IPS-11a (cell line): ENCODE data around the gene GLIS1.

ENCODE experiments used
- H3K4me3 ChIP-seq: one replicate; pipeline ENCODE4 v1.5.1; 2013; ENCODE audit warnings: low read depth, low read length, control low read depth

GLIS1 gene

DNA sequence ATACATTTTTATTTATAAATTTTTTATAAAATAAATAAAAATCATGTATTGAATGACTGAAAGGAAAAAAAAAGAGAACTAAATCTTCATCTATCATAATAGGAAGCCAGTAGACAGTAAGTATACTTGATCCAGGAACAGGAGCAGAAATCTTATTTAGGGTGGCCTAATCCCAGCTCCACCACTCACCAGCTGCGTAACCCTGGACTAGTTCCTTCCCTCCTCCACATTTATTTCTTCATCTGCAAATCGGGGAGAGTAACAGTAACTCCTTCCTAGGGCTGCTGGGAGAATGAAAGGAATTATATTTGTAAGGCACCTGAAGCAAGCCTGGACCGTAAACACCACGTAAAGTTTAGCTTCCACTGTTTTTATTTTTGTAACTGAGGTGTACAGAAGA lies 17.9 kb downstream of the GLIS1 start:
- no peak overlapping the region for H3K4me3 ChIP-seq

DNA sequence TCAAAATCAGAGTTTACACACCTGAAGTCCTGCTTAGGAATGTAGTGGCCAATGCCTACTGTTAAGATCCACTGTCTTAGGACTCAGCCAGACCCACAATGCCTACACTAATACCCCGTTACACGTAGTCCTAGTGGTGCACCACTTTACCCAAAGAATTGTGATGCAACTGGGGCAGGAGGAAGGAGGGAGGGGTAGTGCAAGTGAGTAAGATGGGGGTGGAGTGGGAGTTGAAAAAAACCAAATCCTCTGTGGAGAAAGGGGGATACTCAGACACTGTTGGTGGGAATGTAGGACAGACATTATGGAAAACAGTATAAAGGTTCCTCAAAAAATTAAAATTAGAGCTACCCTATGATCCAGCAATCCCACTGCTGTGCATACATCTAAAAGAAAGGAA lies 19.5 kb downstream of the GLIS1 start:
- no peak overlapping the region for H3K4me3 ChIP-seq

DNA sequence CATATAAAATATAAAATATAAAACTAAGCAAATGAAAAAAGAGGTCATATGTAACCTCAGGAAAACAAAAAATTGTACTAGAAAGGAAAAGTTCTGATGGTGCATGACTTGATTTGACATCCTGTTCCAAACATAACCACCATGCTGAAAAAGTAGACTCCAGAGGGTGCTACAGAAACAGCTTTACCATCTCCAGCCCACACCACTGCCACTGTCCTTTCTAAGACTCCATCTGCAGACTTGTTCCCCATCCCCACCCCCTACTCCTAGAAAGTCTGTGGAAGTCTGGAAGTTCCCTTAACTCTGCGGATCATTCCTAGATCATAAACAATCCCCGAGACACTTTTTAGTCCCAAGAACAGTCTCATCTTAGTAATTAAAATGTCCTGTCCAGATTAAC lies 20.5 kb downstream of the GLIS1 start:
- H3K4me3 ChIP-seq, result no peak overlapping the region

DNA sequence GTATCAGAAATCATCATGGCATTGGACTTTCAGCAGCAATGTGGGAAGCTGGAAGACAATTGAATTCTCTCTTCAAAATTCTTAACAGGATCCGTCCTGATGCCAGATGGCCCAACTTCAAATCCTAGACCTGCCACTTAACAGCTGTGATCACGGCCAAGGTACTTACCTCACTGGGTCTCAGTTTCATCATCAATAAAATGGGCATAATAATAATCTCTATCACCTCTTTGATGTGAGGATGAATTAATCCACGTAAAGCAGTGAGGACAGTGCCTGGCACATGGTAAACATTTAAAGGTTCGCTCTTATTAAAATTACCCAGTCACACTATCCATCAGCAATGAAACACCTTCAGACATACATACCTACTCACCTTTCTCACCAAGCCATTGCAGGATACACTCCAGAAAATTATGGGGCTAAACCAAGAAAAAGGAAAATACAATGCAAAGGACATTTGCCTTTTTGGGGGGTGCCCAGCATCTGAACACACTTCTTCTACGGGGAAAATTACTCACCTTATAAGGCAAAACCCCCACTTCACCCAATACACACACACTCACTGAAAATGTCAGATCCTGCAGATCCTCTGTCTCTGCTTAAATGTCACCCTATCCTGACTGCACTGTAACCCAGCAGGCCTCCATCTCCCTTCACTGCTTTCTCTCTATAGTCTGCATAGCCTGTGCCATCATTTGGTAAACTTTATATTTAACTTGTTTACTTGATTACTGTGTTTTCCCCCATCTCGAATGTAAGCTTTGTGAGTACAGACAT lies 21.7 kb downstream of the GLIS1 start:
- H3K4me3 ChIP-seq, result no peak overlapping the region

DNA sequence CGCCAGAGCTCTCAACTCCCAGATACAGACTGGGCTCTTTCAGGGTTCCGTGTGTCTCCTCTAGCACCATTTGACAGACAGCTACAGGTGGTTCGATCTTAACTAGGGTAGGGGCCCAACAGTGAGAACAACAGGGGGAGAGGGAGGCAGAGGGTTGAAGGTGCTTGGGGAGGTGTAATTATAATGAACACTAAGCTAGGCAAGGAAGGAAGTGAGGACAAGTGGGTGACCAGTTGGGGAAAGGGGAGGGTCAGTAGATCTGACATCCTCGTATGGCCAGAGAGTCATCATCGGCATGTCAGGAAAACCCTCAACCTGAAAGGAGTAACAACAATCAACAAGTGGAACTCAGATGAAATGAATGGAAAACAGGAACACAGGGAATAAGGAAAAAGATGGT lies 22.8 kb downstream of the GLIS1 start:
- H3K4me3 ChIP-seq, result no peak overlapping the region

DNA sequence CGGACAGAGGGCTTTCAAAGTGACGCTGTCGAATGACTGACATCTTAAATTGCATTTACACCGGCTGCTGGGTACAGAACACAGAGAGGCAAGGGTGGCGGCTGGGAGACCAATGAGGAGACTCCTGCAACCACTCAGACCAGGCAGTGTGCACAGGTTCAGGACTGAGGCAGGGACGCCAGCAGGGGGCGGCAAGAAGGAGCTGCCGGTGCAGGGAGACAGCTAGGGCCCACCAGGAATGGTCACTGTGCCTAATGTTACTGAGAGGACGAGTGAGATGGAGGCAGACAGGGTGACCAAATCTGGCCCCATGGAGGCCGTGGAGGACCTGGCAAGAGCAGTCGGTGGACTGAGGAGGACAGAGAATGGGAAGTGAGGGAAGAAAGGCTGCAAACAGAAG lies 23.5 kb downstream of the GLIS1 start:
- no peak overlapping the region for H3K4me3 ChIP-seq

DNA sequence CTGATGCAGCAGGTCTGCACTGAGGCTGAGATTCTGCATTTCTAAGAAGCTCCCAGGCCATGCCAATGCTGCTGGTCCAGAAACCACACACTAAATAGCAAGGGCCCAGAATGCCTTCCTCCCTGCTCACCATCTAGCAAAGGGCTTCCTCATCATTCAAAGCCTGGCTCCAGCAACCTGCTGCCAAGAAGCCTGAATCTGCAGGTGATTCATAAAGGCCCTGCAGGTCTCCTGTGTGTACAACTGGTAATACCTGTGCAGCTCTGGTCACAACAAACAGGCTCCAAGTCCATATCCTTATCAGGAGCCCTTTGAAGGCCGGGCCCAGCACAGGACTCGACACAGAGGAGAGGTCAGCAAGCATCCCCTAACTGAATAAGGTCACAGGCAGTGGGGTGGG lies 26.7 kb downstream of the GLIS1 start:
- no peak overlapping the region for H3K4me3 ChIP-seq

DNA sequence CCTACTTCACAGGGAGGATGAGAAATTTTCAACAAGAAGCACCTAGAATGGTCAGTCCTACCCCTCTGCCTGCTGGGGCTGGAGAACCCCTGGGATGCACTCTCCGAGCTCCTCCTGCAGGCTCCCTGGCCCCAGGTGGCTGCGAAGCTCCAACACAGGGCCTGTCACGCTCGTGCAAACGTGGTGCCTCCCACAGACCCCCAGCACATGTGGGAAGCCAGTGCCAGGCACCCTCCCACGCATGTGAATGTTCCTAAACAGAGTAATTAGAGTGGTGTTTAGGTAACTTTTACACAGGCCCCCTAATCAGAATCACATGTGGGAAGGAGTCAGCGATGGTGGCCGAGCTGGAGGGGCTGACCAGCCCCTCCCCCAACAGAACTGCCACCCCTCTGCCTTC lies 28.4 kb downstream of the GLIS1 start:
- no peak overlapping the region for H3K4me3 ChIP-seq

DNA sequence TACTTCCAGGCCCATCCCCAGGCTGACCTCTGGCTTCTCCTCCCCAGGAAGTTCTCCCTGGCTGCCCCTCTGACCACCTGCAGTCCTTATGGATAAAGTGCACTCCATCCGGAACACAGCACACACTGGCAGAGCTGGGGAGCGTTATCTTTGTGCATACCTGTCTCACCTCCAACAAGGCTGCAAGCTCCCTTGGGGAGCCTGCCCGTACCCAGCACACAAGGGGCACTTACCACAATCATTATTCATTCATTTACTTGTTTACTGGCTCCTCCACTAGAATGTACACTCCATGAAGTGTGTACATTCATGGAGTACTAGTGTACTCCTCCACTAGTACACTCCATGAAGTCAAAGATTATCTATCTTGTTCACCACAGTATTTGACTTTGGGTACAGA lies 30.3 kb downstream of the GLIS1 start:
- H3K4me3 ChIP-seq, result no peak overlapping the region

DNA sequence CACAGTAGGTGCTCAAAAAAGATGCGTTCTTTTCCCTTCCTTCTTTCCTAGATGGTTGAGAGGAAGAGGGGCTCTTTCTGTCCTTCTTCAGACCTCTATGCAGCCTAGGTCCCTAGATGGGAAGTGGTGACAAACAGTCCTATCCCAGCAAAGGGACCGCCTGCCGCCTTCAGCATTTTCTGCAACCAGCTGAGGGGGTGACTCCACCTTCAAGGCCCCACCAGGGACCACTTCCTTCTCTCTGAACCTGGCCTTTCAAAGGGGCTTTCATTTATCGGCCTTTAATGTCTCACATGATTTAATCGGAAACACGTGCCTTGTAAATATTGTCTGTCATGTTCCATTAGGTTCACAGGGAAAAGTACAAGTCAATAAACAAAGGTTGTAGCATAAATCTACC lies 32.6 kb downstream of the GLIS1 start:
- no peak overlapping the region for H3K4me3 ChIP-seq

DNA sequence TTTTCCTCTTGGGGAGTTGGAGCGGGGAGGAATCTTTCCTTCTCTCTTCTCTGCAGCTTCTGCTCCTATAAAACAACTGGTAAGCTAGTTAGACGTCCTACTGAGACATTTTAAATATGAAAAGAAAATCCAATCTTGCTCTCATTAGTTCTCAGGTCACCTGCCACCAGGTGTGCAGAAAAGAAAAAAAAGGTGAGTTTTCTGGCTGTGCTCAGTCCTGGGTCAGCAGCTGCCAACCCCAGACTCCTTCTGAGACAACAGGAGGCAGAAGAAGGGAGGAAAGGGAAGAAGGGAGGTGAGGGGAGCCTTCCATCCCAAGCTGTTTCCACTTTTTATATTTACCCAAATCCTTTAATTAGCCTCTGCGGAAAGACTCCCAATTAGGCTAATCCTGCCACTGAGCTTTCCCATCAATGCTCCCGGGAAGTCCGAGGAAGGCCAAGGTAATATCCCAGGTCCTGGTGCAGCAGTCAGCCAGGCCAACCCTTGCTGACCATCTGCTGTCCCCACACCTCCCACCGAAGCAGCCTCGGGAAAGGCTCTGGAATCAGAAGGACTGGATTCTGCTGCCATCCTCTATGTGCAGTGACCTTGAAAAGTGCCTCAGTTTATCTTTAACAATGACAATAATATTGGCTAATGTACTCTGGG lies 33.4 kb downstream of the GLIS1 start:
- H3K4me3 ChIP-seq, result no peak overlapping the region

DNA sequence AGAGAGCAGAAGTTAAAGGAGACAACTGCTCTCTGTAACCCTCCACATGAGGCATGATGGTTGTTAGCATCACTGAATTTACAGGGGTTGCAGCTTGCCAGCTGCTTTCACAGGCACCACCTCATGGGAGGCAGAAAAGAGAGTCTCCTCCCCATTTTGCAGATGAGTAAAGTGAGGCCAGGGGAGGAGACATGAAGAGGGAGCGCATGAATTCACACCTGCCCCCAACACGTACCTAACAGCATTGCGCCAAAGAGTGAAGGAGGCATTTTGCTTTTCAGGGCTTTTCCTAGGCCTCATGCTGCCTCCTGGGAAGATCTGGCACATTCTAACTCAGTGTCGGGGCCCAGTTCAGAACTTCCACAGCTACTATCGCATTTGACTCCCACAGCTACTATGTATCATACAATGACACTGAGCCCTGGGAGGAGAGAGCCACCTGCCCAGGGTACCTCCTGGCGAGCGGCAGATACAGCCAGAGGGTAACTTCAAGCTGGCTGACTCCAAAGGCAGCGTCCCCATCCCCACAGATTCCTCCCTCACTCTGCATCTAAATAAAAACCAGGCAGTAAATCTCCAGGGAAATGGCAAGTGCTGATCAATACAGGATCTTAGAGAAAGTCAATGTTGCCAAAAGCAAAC lies 34.0 kb downstream of the GLIS1 start:
- H3K4me3 ChIP-seq, result no peak overlapping the region

DNA sequence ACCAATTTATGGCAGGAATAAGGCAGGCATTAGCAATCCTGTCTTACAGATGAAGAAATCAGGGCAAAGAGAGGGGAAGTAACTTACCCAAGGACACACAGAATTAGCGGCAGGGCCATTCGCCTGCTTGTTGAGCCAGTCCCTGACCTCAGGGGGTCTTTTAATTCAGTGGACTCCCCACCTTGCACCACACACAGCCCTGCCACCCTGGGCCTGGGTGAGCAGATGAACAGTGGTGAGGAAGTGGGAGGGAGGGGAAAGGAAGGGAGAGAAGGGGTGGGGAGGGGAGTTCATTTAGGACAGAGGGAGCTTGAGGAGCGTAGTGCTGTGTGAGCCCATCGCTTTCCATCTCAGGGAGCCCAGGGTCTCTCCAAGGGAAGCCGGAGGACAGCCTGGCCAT lies 34.7 kb downstream of the GLIS1 start:
- no peak overlapping the region for H3K4me3 ChIP-seq

DNA sequence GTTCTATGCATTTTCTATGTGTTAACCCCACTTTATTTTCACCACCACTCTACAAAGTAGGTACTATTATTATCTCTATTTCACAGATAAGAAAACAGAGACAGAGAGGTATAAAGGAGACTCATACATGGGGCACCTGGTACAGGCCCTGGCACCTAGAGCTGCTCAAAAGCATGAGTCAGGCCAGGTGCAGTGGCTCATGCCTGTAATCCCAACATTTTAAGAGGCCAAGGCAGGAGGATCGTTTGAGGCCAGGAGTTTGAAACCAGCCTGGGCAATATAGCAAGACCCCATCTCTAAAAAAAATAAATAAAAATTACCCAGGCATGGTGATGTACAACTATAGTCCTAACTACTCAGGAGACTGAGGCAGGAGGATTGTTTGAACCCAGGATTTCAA lies 35.8 kb downstream of the GLIS1 start:
- H3K4me3 ChIP-seq, result no peak overlapping the region

DNA sequence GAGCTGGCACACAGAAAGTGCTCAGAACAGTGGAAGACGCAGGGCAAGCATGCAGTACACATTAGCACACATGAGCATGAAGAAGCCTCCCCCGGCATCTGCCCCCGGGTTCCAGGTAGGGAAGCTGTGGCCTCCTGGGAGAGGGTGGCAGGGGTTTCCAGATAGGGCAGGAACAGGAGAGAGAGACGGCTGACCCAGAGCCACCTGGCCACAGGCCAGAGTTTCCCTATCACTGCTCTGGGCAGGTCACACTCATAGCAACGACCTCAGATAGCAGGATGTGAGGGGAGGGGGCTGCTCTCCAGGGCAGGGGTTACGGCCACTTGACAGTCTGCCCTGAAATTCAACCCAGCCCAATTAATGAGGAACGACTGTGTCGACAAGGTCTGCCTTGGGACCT lies 36.6 kb downstream of the GLIS1 start:
- no peak overlapping the region for H3K4me3 ChIP-seq

DNA sequence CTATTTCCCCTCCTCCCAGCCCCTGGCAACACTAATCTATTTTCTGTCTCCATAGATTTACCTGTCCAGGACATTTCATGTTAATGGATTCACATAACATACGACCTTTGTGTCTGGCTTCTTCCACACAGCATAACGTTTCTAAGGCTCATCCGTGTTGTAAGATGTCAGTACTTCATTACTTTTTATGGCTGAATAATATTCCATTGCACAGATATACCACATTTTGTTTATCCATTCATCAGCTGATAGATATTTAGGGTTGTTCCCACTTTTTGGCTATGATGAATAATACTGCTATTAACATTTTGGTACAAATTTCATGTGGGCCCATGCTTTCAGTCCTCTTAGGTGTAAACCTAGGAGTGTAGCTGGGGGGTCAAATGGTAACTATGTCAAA lies 38.2 kb downstream of the GLIS1 start:
- no peak overlapping the region for H3K4me3 ChIP-seq

DNA sequence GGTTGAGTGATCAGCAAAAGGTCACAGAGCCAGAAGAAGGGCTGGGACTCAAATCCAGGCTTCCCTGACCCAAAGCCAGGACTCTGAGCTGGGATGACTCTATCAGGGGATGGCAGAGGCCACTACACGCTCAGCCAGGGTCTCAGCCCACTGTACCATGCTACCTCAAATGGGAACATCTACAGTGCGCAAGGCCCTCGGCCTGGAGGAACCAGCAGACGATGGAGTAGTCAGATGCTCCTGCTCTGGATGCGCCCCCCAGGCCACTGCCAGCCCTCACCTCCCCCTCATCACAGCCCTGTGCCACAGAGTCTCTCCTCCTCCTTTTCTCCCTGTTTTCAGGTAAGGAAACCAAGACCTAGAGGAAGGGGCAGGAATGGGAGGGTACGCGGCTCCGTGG lies 39.0 kb downstream of the GLIS1 start:
- no peak overlapping the region for H3K4me3 ChIP-seq

DNA sequence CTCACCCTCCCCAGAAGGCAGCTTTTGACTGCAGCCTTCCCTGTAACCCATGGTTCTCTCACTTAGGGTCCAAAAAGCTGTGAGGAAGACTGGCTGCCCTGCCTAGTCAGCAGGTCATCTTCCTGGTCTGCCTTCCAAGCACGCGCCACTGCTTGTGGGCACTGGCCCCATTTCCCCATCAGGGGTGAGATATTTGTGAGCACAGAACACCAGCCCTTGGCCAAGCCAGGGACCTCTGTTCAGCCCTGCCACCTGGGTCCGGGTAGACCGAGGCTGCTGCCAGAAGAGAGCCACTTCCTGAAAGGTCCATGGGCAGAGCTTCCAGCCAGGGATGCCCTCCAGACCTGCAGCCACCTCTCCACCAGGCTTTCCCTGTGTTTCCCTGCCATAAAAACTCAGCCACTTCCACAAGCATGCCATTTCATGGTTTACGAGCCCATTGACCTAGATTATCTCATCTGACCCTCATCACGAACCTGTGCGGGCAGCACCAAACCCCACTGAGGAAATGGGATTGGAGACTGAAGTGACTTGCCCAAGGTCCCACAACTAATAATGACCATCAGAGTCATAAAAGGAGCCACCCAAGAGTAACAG lies 40.5 kb downstream of the GLIS1 start:
- no peak overlapping the region for H3K4me3 ChIP-seq

DNA sequence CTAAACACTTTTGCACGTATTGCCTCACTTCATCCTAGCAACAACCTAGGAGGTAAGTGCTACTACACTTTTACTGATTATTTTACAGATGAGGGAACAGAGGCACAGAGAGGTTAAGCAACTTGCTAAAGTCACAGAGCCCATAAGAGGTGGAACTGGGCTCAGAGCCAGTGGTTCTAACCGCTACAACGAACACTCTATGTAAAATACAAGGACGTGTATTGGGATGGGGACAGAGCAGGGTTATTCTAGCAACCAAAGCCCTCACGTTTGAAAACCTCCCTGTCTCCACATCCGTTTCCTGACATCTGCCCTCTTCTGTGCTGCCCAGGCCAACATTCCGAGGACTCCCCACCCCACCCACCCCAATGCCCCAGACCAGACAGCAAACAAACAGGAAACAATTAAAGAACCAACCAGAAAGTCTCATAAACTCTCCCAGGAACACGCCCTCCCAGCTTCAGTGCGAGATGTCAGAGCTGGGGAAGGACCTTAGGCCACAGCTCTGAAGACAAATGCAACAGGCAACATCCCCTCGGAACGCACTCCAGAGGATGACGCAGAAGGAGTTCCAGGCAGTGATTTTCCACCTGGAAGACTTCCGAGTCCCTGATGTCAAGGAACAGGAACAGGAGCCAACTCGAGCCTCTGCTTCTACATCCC lies 41.1 kb downstream of the GLIS1 start:
- H3K4me3 ChIP-seq, result no peak overlapping the region

DNA sequence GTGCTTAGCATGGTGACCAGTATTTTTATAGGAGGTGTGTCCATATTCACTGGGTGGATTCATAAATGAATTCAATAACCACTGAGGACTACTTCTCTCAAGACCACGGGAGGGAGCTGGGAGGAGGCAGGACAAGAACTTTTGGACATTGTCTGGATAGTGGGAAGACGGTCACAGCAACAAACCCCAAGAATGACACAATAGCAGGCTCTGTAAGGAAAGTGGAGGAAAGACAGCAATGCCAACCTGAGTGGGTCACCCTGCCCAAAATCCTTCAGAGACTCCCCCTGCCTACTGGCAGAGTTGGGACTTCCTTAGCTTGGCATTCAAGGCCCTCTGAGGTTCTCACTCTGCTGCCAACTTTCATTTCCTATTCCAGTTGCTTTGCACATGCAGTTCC lies 42.0 kb downstream of the GLIS1 start:
- H3K4me3 ChIP-seq, result no peak overlapping the region

DNA sequence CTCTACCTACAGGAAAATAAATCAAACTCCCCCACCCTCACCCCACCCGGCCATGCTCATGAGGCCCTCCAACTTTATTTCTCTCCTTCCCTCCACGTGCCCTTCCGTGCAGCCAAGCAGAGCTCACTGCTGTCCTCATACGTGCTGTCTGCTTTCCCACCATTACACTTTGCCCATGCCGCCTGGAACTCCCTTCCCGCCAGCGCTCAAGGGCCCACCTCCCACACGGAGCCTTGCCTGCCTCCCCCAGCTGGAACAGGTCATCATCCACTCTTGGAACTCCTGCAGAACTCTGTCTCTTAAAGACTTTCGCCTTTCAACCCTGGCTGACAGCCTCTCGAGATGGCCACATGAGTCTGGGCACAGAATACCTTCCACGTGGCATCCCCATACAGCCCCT lies 42.4 kb downstream of the GLIS1 start:
- no peak overlapping the region for H3K4me3 ChIP-seq
